Keratinocyte (primary cell): Measurements from ENCODE around the gene APMAP.

Source experiments
- EZH2 ChIP-seq: IDR thresholded peaks from one replicate; pipeline ENCODE4 v1.6.1; 2012; ENCODE audit warnings: inconsistent platforms, mild to moderate bottlenecking, low read length, moderate library complexity
- TF ChIP-seq, protein P1 (sequence below), 3 experiments: IDR thresholded peaks in 1 of 3; conservative IDR thresholded peaks in 1 of 3; optimal IDR thresholded peaks in 1 of 3; 2 replicates in 2 of 3; 3 replicates in 1 of 3; pipeline versions ENCODE3 to v1.5.1; 2011; ENCODE audit warnings: low read length in 3 of 3, mild to moderate bottlenecking in 3 of 3, moderate library complexity in 2 of 3, control low read depth in 1 of 3, inconsistent platforms in 1 of 3; ENCODE audit not compliant: insufficient read depth in 2 of 3; ENCODE audit errors: extremely low read depth in 1 of 3

DNA sequence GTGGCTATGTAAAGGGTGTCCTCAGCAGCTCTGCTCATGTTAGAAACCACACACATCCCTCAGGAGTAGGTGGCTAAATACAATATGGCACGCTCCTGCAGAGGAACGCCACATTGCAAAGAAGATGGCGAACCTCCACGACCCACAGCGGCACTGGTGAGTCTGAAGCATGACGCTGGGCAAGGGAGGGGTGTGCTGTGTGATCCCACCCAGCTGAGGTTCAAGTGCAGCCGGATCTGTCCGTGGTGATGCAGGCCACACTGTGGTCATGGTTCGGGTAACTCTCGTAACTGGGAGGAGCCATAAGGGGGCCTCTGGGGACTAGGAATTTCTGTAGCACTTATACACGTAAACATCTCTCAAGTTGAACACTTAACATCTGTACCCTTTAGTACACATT lies 23.4 kb upstream of the APMAP start:
- TF ChIP-seq, protein P1, sequence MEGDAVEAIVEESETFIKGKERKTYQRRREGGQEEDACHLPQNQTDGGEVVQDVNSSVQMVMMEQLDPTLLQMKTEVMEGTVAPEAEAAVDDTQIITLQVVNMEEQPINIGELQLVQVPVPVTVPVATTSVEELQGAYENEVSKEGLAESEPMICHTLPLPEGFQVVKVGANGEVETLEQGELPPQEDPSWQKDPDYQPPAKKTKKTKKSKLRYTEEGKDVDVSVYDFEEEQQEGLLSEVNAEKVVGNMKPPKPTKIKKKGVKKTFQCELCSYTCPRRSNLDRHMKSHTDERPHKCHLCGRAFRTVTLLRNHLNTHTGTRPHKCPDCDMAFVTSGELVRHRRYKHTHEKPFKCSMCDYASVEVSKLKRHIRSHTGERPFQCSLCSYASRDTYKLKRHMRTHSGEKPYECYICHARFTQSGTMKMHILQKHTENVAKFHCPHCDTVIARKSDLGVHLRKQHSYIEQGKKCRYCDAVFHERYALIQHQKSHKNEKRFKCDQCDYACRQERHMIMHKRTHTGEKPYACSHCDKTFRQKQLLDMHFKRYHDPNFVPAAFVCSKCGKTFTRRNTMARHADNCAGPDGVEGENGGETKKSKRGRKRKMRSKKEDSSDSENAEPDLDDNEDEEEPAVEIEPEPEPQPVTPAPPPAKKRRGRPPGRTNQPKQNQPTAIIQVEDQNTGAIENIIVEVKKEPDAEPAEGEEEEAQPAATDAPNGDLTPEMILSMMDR (optimal IDR thresholded peaks at IDR 0.05 in 1 of 3, IDR thresholded peaks at IDR 0.05 in 1 of 3, conservative IDR thresholded peaks at IDR 0.05 in 1 of 3; ENCODE audit: extremely low read depth in 1 of 3, insufficient read depth in 2 of 3, low read length in 3 of 3): no peak
- no peak for TF ChIP-seq EZH2
